Measurements from ENCODE around the gene LURAP1L. TPM values are rescaled to one million over a fixed set of nuclear protein-coding genes. Genes with fewer than 3 reads are reported as not detected.

Gene LURAP1L
- total RNA-seq, 1 experiment from 2014 or later, result 0.13 TPM

DNA sequence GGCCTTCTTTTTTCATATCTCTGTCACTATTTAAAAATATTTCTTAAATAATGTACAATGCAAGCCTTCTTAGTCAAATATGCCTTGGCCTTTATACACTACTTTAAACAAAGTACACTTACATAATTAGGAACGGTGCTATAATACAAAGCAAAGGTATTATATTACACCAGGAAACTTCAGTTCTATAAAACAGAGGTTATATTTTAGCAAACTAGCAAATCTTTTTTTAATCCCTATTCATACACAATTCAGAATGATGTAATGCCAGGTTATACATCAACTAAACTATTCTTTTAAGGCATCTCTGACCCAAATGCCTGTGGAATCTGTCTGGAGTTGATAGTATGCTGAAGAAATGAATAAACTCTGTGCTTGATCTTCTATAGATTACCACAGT lies 10.7 kb upstream of the LURAP1L start:
- H2AFZ ChIP-seq (ENCODE audit: low read length), result no peak overlapping the region
- H3K4ac ChIP-seq (ENCODE audit: low read depth, low read length), result no peak overlapping the region
- H3K79me2 ChIP-seq (ENCODE audit: insufficient read depth, low read length), result no peaks in the 10 kb centered on the region
- no peaks in the 10 kb centered on the region for H3K9me3 ChIP-seq (ENCODE audit: control insufficient read depth, low read depth, low read length)
- no peak overlapping the region for H3K4me2 ChIP-seq (ENCODE audit: insufficient read depth, insufficient read length, low read length)
- no peak overlapping the region for H3T11ph ChIP-seq (ENCODE audit: low read length)
- Mint-ChIP-seq H3K27ac (no peak overlapping the region), H3K27me3 (ENCODE audit: low read depth) (no peaks in the 10 kb centered on the region), H3K9me3 (no peaks in the 10 kb centered on the region), H3K4me1 (peaks cover 11% of the 10 kb centered on the region in 2 experiments), H3K4me3 (no peak overlapping the region), H3K36me3 (ENCODE audit: insufficient read depth in 1 of 3, low read depth in 3 of 3) (no peaks in the 10 kb centered on the region)
- H3K79me1 ChIP-seq (ENCODE audit: insufficient read depth, low read depth, low read length, poor library complexity, severe bottlenecking), result no peaks in the 10 kb centered on the region
- H2BK120ac ChIP-seq (ENCODE audit: low read depth, low read length, poor library complexity, severe bottlenecking), result no peak overlapping the region
- H4K91ac ChIP-seq (ENCODE audit: insufficient read length, low read depth, low read length), result no peak overlapping the region
- no CpG with 5 or more reads among the region's 1 CpG for WGBS (ENCODE audit: extremely low coverage, insufficient read length, low lambda C conversion rate)
- H3K18ac ChIP-seq (ENCODE audit: insufficient read length, low read depth, low read length), result no peak overlapping the region
- no peak for DNase-seq
- H4K20me1 ChIP-seq (ENCODE audit: control insufficient read depth, insufficient read depth, insufficient read length), result no peaks in the 10 kb centered on the region
- H2BK20ac ChIP-seq (ENCODE audit: low read depth, low read length, poor library complexity, severe bottlenecking), result no peak overlapping the region
- no peak overlapping the region for H4K5ac ChIP-seq (ENCODE audit: insufficient read length, low read depth, low read length)
- H3K23ac ChIP-seq (ENCODE audit: insufficient read length, low read depth, low read length), result no peak overlapping the region
- H3K9ac ChIP-seq (ENCODE audit: extremely low read depth, insufficient read length, low read length), result no peak overlapping the region
- H2AK5ac ChIP-seq (ENCODE audit: insufficient read length, low read length), result no peak overlapping the region
- H3K27ac ChIP-seq (ENCODE audit: insufficient read length, low read depth, low read length), result no peak overlapping the region
- H3K27me3 ChIP-seq (ENCODE audit: insufficient read depth, low read length), result no peaks in the 10 kb centered on the region
- H2BK12ac ChIP-seq (ENCODE audit: insufficient read length, low read depth, low read length), result no peak overlapping the region
- no peak overlapping the region for H3K14ac ChIP-seq (ENCODE audit: insufficient read depth, low read length)
- no peak overlapping the region for H4K8ac ChIP-seq (replicated peaks; ENCODE audit: insufficient read length, low read depth, low read length)
- H3K4me1 ChIP-seq (ENCODE audit: insufficient read depth, low read length), result peaks cover 3% of the 10 kb centered on the region; the same call in 1 of the 2 replicates
- H3K56ac ChIP-seq (ENCODE audit: insufficient read length, low read depth, low read length), result no peak overlapping the region
- H2BK15ac ChIP-seq (ENCODE audit: low read depth, low read length), result no peak overlapping the region
- TF ChIP-seq, protein P1, sequence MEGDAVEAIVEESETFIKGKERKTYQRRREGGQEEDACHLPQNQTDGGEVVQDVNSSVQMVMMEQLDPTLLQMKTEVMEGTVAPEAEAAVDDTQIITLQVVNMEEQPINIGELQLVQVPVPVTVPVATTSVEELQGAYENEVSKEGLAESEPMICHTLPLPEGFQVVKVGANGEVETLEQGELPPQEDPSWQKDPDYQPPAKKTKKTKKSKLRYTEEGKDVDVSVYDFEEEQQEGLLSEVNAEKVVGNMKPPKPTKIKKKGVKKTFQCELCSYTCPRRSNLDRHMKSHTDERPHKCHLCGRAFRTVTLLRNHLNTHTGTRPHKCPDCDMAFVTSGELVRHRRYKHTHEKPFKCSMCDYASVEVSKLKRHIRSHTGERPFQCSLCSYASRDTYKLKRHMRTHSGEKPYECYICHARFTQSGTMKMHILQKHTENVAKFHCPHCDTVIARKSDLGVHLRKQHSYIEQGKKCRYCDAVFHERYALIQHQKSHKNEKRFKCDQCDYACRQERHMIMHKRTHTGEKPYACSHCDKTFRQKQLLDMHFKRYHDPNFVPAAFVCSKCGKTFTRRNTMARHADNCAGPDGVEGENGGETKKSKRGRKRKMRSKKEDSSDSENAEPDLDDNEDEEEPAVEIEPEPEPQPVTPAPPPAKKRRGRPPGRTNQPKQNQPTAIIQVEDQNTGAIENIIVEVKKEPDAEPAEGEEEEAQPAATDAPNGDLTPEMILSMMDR (conservative IDR thresholded peaks at IDR 0.05), result no peak
- H3K23me2 ChIP-seq (ENCODE audit: insufficient read length, low read depth, low read length, poor library complexity, severe bottlenecking), result no peaks in the 10 kb centered on the region
- H2BK5ac ChIP-seq (ENCODE audit: insufficient read length, low read length), result no peak overlapping the region

Data from H9 (cell line).